Neural crest cell (in vitro differentiated cells): ENCODE results near the gene CRP. TPM values are rescaled to one million over a fixed set of nuclear protein-coding genes. Genes with fewer than 3 reads are reported as not detected.

ENCODE experiments used
- DNase-seq: peaks from one replicate; pipeline ENCODE4 v3.0.0; 2021; ENCODE audit warnings: low read depth, mixed read lengths, low spot score
- H3K27ac Mint-ChIP-seq: one replicate; pipeline ENCODE4 v1.8.0; 2021; ENCODE audit warnings: mild to moderate bottlenecking, mixed read lengths; ENCODE audit not compliant: unreplicated experiment
- H3K27me3 Mint-ChIP-seq: 2 replicates; pipeline ENCODE4 v1.8.0; 2021; ENCODE audit warnings: low read depth, mild to moderate bottlenecking, mixed read lengths
- H3K36me3 Mint-ChIP-seq: 2 replicates; pipeline ENCODE4 v1.8.0; 2021; ENCODE audit warnings: low read depth, mild to moderate bottlenecking, mixed read lengths
- H3K4me1 Mint-ChIP-seq: 2 replicates; pipeline ENCODE4 v1.8.0; 2021; ENCODE audit warnings: mixed read lengths
- H3K4me3 Mint-ChIP-seq: one replicate; pipeline ENCODE4 v1.8.0; 2021; ENCODE audit warnings: mild to moderate bottlenecking, mixed read lengths
- H3K9me3 Mint-ChIP-seq: 2 replicates; pipeline ENCODE4 v1.8.0; 2021; ENCODE audit warnings: mixed read lengths
- long read RNA-seq: library from polyadenylated mRNA; unstranded; transcript quantifications from one replicate; pipeline ENCODE4 v2.0.0, GENCODE V29; 2020
- total RNA-seq: library from RNA; stranded (reverse); gene quantifications from 2 replicates; pipeline ENCODE4 v1.2.1, GENCODE V29; 2021
- TF ChIP-seq, protein P1 (sequence below): fragments of 200-600 bp; sonication (generic); conservative IDR thresholded peaks from 2 replicates; pipeline ENCODE4 v1.5.0; 2021; ENCODE audit warnings: antibody characterized with exemption, mild to moderate bottlenecking

Gene CRP, protein sequence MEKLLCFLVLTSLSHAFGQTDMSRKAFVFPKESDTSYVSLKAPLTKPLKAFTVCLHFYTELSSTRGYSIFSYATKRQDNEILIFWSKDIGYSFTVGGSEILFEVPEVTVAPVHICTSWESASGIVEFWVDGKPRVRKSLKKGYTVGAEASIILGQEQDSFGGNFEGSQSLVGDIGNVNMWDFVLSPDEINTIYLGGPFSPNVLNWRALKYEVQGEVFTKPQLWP
- total RNA-seq: not detected in 2 replicates
- long read RNA-seq: 0 reads

DNA sequence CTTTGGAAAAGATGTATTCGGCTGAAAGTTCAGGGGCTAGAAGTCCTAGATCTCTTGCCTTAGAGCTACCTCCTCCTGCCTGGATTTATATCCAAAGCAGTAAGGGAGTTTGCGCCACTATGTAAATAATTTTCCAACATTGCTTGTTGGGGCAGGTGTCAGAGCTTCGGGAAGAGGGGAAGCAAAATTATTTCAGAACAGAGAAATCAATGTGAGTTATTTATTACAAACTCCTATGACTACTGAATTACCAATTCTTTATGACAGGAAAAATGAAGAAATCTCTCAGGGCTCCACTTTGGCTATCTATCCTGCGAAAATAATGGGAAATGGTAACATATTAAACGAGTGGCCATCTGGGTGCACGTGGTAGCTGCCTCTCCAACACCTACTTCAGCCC is at the start of gene CRP:
Gene CRP (minus strand): TSS at position 61 of the 400 bp plus-strand sequence. CDS start 104 bp downstream, outside the sequence.
- TF ChIP-seq, protein P1, sequence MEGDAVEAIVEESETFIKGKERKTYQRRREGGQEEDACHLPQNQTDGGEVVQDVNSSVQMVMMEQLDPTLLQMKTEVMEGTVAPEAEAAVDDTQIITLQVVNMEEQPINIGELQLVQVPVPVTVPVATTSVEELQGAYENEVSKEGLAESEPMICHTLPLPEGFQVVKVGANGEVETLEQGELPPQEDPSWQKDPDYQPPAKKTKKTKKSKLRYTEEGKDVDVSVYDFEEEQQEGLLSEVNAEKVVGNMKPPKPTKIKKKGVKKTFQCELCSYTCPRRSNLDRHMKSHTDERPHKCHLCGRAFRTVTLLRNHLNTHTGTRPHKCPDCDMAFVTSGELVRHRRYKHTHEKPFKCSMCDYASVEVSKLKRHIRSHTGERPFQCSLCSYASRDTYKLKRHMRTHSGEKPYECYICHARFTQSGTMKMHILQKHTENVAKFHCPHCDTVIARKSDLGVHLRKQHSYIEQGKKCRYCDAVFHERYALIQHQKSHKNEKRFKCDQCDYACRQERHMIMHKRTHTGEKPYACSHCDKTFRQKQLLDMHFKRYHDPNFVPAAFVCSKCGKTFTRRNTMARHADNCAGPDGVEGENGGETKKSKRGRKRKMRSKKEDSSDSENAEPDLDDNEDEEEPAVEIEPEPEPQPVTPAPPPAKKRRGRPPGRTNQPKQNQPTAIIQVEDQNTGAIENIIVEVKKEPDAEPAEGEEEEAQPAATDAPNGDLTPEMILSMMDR: no peak
- peaks cover 18% of the 10 kb centered on the region for H3K9me3 Mint-ChIP-seq
- H3K36me3 Mint-ChIP-seq: peaks cover 5% of the 10 kb centered on the region
- no peaks in the 10 kb centered on the region for H3K4me1 Mint-ChIP-seq
- H3K27ac Mint-ChIP-seq: no peak within 1 kb of the TSS
- DNase-seq: no peak
- H3K4me3 Mint-ChIP-seq: no peak within 1 kb of the TSS
- H3K27me3 Mint-ChIP-seq: peaks cover 9% of the 10 kb centered on the region

DNA sequence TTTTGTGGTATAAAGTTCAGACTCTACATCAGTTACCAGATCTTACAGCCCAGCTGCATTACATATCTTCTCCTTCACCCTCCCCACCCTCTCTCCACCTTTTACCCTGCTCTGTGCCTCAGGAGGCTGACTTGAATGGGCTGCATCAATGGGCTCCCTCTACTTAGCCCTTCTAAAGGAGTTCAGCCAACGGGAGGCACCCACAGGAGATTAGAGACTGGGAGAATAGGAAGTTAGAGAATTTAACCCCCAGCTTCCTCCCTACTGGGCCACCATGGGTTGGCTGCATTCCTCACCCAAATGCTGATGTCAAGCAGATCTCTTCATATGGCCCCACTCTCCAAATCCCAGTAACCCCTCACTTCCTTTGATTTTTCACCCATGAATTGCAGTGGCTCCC is 49.3 kb upstream of the CRP start:
- H3K9me3 Mint-ChIP-seq: peaks cover 3% of the 10 kb centered on the region
- no peak overlapping the region for H3K27ac Mint-ChIP-seq
- peaks cover 37% of the 10 kb centered on the region for H3K27me3 Mint-ChIP-seq
- no peak for DNase-seq
- H3K4me3 Mint-ChIP-seq: no peak overlapping the region
- TF ChIP-seq, protein P1: no peak
- no peaks in the 10 kb centered on the region for H3K36me3 Mint-ChIP-seq
- H3K4me1 Mint-ChIP-seq: no peaks in the 10 kb centered on the region

DNA sequence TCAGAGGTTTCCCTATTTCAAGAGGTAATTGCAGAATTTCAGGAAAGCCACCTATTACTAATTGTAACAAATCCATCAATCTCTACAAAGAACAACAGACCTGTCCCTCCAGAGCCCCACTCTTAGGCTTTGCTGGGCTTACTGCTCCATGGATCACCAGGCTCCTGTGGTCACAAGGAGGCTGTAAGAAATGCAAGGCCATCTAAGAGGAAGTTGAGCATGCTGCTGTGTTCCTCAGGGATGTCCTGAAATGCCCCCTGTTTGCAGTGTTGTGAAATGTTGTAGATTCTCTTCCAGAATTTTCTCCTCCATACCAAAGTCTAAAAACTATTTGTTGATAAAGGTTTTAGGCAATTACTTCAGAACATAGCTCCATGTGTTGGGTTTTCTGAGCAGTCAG is 42.0 kb upstream of the CRP start:
- H3K36me3 Mint-ChIP-seq: no peaks in the 10 kb centered on the region
- TF ChIP-seq, protein P1: no peak
- H3K4me1 Mint-ChIP-seq: no peaks in the 10 kb centered on the region
- no peak overlapping the region for H3K27ac Mint-ChIP-seq
- H3K27me3 Mint-ChIP-seq: peaks cover 46% of the 10 kb centered on the region
- no peaks in the 10 kb centered on the region for H3K9me3 Mint-ChIP-seq
- DNase-seq: no peak
- H3K4me3 Mint-ChIP-seq: no peak overlapping the region

DNA sequence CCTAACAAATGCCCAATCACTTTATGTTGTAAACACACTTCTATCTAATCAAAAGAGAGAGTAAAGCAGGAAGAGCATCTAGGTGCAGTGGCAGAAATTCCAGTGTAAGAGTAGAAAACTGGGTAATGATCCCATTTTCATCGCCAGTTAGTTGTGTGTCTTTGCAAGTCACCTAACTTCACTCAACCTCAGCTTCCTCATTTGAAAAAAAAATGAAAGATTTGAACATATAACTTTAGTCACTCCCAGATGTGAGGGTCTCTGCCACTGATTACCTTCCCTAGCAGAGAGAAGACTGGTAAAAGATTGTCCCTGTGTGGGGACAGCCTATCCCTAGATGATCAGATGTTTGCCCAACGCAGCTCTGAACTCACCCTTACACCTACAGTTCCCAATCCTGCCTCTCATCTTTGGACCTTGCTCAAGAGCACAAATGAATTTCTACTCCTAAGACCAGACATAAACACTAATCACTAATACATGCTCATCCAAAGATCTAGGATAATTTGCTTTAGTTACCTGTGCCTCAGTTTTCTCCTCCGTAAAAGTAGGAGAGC is 41.1 kb upstream of the CRP start:
- H3K36me3 Mint-ChIP-seq: no peaks in the 10 kb centered on the region
- TF ChIP-seq, protein P1: no peak
- H3K9me3 Mint-ChIP-seq: no peaks in the 10 kb centered on the region
- peaks cover 45% of the 10 kb centered on the region for H3K27me3 Mint-ChIP-seq
- H3K27ac Mint-ChIP-seq: no peak overlapping the region
- no peak for DNase-seq
- H3K4me3 Mint-ChIP-seq: no peak overlapping the region
- H3K4me1 Mint-ChIP-seq: no peaks in the 10 kb centered on the region

DNA sequence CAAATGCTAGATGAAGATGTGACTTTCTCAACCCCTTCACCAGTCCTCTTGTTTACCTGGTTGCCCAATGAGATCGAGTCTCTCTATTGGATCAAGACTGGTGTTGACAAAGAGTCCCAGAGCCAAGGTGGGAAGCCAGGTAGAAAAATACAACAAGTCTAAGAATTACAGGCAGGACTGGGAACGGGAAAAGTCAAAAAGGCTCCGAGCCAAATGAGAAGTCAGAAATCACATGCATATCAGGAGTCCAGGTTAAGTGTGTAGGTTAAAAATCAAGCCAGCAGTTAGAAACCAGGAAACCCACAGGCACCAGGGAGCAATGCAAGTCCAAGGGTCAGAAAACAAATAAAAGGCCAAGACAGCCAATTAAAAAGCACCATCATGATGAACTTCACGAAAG is 39.0 kb upstream of the CRP start:
- H3K36me3 Mint-ChIP-seq: no peaks in the 10 kb centered on the region
- no peaks in the 10 kb centered on the region for H3K9me3 Mint-ChIP-seq
- H3K4me1 Mint-ChIP-seq: no peaks in the 10 kb centered on the region
- no peak overlapping the region for H3K27ac Mint-ChIP-seq
- TF ChIP-seq, protein P1: no peak
- H3K4me3 Mint-ChIP-seq: no peak overlapping the region
- peaks cover 45% of the 10 kb centered on the region for H3K27me3 Mint-ChIP-seq
- no peak for DNase-seq
